ENCODE results near the gene SFMBT1. TPM values are rescaled to one million over a fixed set of nuclear protein-coding genes. Genes with fewer than 3 reads are reported as not detected.

The SFMBT1 gene
- total and polyA plus RNA-seq, 2 experiments from 2014 or later: 5.3 to 24.0 TPM

- TF ChIP-seq POLR2AphosphoS5 (IDR thresholded peaks at IDR 0.05; ENCODE audit: low read depth) (no peak), NANOG (IDR thresholded peaks at IDR 0.05; ENCODE audit: borderline replicate concordance) (no peak), EZH2phosphoT487 (IDR thresholded peaks at IDR 0.05; ENCODE audit: unreplicated experiment) (no peak), STAT1 (IDR thresholded peaks at IDR 0.05; ENCODE audit: unreplicated experiment) (no peak), REST (IDR thresholded peaks at IDR 0.05; ENCODE audit: unreplicated experiment) (no peak), EZH2 (IDR thresholded peaks at IDR 0.05; ENCODE audit: low read depth, unreplicated experiment) (no peak), JUNB (IDR thresholded peaks at IDR 0.05; ENCODE audit: unreplicated experiment) (no peak), CREB1 (CRISPR knock-in tag; IDR thresholded peaks at IDR 0.05; ENCODE audit: low read depth) (no peak), ZNF114 (CRISPR knock-in tag; IDR thresholded peaks at IDR 0.05) (no peak), CTCF (conservative IDR thresholded peaks at IDR 0.05; ENCODE audit: low read depth in 2 of 2) (no peak), ZNF331 (CRISPR knock-in tag; IDR thresholded peaks at IDR 0.05; ENCODE audit: low read depth) (no peak)
- TF ChIP-seq, protein P1, sequence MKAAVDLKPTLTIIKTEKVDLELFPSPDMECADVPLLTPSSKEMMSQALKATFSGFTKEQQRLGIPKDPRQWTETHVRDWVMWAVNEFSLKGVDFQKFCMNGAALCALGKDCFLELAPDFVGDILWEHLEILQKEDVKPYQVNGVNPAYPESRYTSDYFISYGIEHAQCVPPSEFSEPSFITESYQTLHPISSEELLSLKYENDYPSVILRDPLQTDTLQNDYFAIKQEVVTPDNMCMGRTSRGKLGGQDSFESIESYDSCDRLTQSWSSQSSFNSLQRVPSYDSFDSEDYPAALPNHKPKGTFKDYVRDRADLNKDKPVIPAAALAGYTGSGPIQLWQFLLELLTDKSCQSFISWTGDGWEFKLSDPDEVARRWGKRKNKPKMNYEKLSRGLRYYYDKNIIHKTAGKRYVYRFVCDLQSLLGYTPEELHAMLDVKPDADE (IDR thresholded peaks at IDR 0.05): no peak
- TF ChIP-seq, protein P2, sequence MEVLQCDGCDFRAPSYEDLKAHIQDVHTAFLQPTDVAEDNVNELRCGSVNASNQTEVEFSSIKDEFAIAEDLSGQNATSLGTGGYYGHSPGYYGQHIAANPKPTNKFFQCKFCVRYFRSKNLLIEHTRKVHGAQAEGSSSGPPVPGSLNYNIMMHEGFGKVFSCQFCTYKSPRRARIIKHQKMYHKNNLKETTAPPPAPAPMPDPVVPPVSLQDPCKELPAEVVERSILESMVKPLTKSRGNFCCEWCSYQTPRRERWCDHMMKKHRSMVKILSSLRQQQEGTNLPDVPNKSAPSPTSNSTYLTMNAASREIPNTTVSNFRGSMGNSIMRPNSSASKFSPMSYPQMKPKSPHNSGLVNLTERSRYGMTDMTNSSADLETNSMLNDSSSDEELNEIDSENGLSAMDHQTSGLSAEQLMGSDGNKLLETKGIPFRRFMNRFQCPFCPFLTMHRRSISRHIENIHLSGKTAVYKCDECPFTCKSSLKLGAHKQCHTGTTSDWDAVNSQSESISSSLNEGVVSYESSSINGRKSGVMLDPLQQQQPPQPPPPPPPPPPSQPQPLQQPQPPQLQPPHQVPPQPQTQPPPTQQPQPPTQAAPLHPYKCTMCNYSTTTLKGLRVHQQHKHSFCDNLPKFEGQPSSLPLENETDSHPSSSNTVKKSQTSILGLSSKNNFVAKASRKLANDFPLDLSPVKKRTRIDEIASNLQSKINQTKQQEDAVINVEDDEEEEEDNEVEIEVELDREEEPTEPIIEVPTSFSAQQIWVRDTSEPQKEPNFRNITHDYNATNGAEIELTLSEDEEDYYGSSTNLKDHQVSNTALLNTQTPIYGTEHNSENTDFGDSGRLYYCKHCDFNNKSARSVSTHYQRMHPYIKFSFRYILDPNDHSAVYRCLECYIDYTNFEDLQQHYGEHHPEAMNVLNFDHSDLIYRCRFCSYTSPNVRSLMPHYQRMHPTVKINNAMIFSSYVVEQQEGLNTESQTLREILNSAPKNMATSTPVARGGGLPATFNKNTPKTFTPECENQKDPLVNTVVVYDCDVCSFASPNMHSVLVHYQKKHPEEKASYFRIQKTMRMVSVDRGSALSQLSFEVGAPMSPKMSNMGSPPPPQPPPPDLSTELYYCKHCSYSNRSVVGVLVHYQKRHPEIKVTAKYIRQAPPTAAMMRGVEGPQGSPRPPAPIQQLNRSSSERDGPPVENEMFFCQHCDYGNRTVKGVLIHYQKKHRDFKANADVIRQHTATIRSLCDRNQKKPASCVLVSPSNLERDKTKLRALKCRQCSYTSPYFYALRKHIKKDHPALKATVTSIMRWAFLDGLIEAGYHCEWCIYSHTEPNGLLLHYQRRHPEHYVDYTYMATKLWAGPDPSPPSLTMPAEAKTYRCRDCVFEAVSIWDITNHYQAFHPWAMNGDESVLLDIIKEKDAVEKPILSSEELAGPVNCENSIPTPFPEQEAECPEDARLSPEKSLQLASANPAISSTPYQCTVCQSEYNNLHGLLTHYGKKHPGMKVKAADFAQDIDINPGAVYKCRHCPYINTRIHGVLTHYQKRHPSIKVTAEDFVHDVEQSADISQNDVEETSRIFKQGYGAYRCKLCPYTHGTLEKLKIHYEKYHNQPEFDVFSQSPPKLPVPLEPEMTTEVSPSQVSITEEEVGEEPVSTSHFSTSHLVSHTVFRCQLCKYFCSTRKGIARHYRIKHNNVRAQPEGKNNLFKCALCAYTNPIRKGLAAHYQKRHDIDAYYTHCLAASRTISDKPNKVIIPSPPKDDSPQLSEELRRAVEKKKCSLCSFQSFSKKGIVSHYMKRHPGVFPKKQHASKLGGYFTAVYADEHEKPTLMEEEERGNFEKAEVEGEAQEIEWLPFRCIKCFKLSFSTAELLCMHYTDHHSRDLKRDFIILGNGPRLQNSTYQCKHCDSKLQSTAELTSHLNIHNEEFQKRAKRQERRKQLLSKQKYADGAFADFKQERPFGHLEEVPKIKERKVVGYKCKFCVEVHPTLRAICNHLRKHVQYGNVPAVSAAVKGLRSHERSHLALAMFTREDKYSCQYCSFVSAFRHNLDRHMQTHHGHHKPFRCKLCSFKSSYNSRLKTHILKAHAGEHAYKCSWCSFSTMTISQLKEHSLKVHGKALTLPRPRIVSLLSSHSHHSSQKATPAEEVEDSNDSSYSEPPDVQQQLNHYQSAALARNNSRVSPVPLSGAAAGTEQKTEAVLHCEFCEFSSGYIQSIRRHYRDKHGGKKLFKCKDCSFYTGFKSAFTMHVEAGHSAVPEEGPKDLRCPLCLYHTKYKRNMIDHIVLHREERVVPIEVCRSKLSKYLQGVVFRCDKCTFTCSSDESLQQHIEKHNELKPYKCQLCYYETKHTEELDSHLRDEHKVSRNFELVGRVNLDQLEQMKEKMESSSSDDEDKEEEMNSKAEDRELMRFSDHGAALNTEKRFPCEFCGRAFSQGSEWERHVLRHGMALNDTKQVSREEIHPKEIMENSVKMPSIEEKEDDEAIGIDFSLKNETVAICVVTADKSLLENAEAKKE (CRISPR knock-in tag; IDR thresholded peaks at IDR 0.05): no peak
- no peaks in the 10 kb centered on the region for H4K20me1 ChIP-seq (replicated peaks; ENCODE audit: insufficient read depth)
- no peaks in the 10 kb centered on the region for H3K36me3 Mint-ChIP-seq (ENCODE audit: low read depth)
- H2AFZ ChIP-seq: no peak overlapping the region
- H3K9me2 ChIP-seq (ENCODE audit: insufficient read depth): no peaks in the 10 kb centered on the region
- H3K27me3 Mint-ChIP-seq (ENCODE audit: insufficient read depth, low read depth, poor library complexity): peaks cover 7% of the 10 kb centered on the region
- no peak for ATAC-seq
- no peak overlapping the region for H3K27ac Mint-ChIP-seq
- H3K4me1 Mint-ChIP-seq: no peaks in the 10 kb centered on the region
- no peaks in the 10 kb centered on the region for H3K4me1 ChIP-seq (ENCODE audit: insufficient read depth)
- no peak overlapping the region for H3K4me3 ChIP-seq
- no peaks in the 10 kb centered on the region for H3K9me3 Mint-ChIP-seq
- H3K27me3 ChIP-seq (ENCODE audit: insufficient read depth): no peaks in the 10 kb centered on the region
- no peak overlapping the region for H3K4me3 Mint-ChIP-seq
- H3F3A ChIP-seq (replicated peaks; ENCODE audit: low read depth): no peaks in the 10 kb centered on the region
- DNase-seq (ENCODE audit: low spot score): no peak
- no peak overlapping the region for H3K27ac ChIP-seq (ENCODE audit: low read depth)
- H3K4me2 ChIP-seq: no peak overlapping the region
- no peaks in the 10 kb centered on the region for H3K36me3 ChIP-seq (ENCODE audit: insufficient read depth)
- no peaks in the 10 kb centered on the region for H3K79me2 ChIP-seq (replicated peaks; ENCODE audit: insufficient read depth)
Measured at GRCh38 chr3:53080612-53081205, 34.8 kb upstream of the SFMBT1 start.

Data from GM23338 (cell line).